Measurements from ENCODE around the gene SHISAL1.

- TF ChIP-seq CTCF (optimal IDR thresholded peaks at IDR 0.05 in 1 of 3, IDR thresholded peaks at IDR 0.05 in 1 of 3, conservative IDR thresholded peaks at IDR 0.05 in 1 of 3; ENCODE audit: extremely low read depth in 1 of 3, insufficient read depth in 2 of 3, low read length in 3 of 3) (no peak), EZH2 (IDR thresholded peaks at IDR 0.05; ENCODE audit: low read length) (no peak)
Measured at GRCh38 chr22:44271010-44271500, 41.7 kb downstream of the SHISAL1 start.
